Type B pancreatic cell (in vitro differentiated cells): Measurements from ENCODE around the gene DRC3. TPM values are rescaled to one million over a fixed set of nuclear protein-coding genes. Genes with fewer than 3 reads are reported as not detected.
A peak's percentile ranks its signal among the peaks of the same experiment; 100 is the strongest.

ENCODE experiments used
- DNase-seq: peaks from one replicate; pipeline ENCODE4 v3.0.0; 2021; ENCODE audit warnings: mixed read lengths; ENCODE audit not compliant: unreplicated experiment; ENCODE audit errors: extremely low spot score
- H3K27ac Mint-ChIP-seq: 2 replicates; pipeline ENCODE4 v1.8.0; 2021; ENCODE audit warnings: mild to moderate bottlenecking, mixed read lengths
- H3K27me3 Mint-ChIP-seq: 2 replicates; pipeline ENCODE4 v1.8.0; 2021; ENCODE audit warnings: mixed read lengths
- H3K36me3 Mint-ChIP-seq: 2 replicates; pipeline ENCODE4 v1.8.0; 2021; ENCODE audit warnings: mixed read lengths
- H3K4me1 Mint-ChIP-seq: one replicate; pipeline ENCODE4 v1.8.0; 2021; ENCODE audit warnings: mixed read lengths; ENCODE audit not compliant: unreplicated experiment
- H3K4me3 Mint-ChIP-seq: 2 replicates; pipeline ENCODE4 v1.8.0; 2021; ENCODE audit warnings: mild to moderate bottlenecking, mixed read lengths
- H3K9me3 Mint-ChIP-seq: 2 replicates; pipeline ENCODE4 v1.8.0; 2021; ENCODE audit warnings: mixed read lengths
- CTCF ChIP-seq: fragments of 200-600 bp; sonication (generic); conservative IDR thresholded peaks from 2 replicates; pipeline ENCODE4 v1.5.0; 2021; ENCODE audit warnings: antibody characterized with exemption, mild to moderate bottlenecking
- total RNA-seq: library from RNA; stranded (reverse); gene quantifications from 2 replicates; pipeline ENCODE4 v1.2.1, GENCODE V29; 2021; ENCODE audit warnings: low replicate concordance

DRC3 gene
- total RNA-seq, 1 donor from 2014 or later: 8.9 TPM

GRCh38 chr17:18037486-18037885 is 64.8 kb downstream of the DRC3 start:
- no peak for TF ChIP-seq CTCF
- Mint-ChIP-seq H3K27me3 (no peaks in the 10 kb centered on the region), H3K9me3 (no peaks in the 10 kb centered on the region), H3K4me3 (peak overlapping the region; percentile 99), H3K4me1 (peaks cover 38% of the 10 kb centered on the region), H3K27ac (peak overlapping the region; percentile 95), H3K36me3 (peaks cover 3% of the 10 kb centered on the region)
- no peak for DNase-seq

GRCh38 chr17:18038149-18038850 is 65.6 kb downstream of the DRC3 start:
- no peaks in the 10 kb centered on the region for H3K27me3 Mint-ChIP-seq
- peak overlapping the region; percentile 95 for H3K27ac Mint-ChIP-seq
- peak overlapping the region; percentile 99 for H3K4me3 Mint-ChIP-seq
- peaks cover 42% of the 10 kb centered on the region for H3K4me1 Mint-ChIP-seq
- no peak for TF ChIP-seq CTCF
- no peaks in the 10 kb centered on the region for H3K9me3 Mint-ChIP-seq
- DNase-seq: no peak
- peaks cover 3% of the 10 kb centered on the region for H3K36me3 Mint-ChIP-seq

- Mint-ChIP-seq H3K27me3 (no peaks in the 10 kb centered on the region), H3K36me3 (peaks cover 3% of the 10 kb centered on the region), H3K9me3 (no peaks in the 10 kb centered on the region), H3K4me1 (peaks cover 38% of the 10 kb centered on the region), H3K27ac (peak within 1 kb of the TSS; percentile 95), H3K4me3 (peak within 1 kb of the TSS; percentile 99)
- DNase-seq: peak; percentile 100
- peak; percentile 22 for TF ChIP-seq CTCF
Measured at GRCh38 chr17:18038861-18039534, 66.3 kb downstream of the DRC3 start, which contains the start of the genes ATPAF2 and GID4. Gene ATPAF2, minus strand, starts transcription at chr17:18039168. Its CDS starts 155 bp downstream, at chr17:18039013. Gene GID4, plus strand, starts transcription at chr17:18039408. Its CDS starts 57 bp downstream, at chr17:18039465.

- DNase-seq: no peak
Measured at GRCh38 chr17:18039535-18040260, 67.0 kb downstream of the DRC3 start.

More at GRCh38 chr17:18039535-18040260, 67.0 kb downstream of the DRC3 start:
- Mint-ChIP-seq H3K4me1 (peaks cover 38% of the 10 kb centered on the region), H3K4me3 (peak overlapping the region; percentile 99), H3K27me3 (no peaks in the 10 kb centered on the region), H3K9me3 (no peaks in the 10 kb centered on the region), H3K36me3 (peaks cover 6% of the 10 kb centered on the region), H3K27ac (peak overlapping the region; percentile 95)
- no peak for TF ChIP-seq CTCF
